ENCODE measurements around the gene ITIH3.

GRCh38 chr3:52801839-52802238, 7.2 kb downstream of the ITIH3 start:
- TF ChIP-seq CTCF (IDR thresholded peaks at IDR 0.05) (no peak), EP300 (IDR thresholded peaks at IDR 0.05) (no peak), POLR2A (IDR thresholded peaks at IDR 0.05) (no peak), POLR2AphosphoS5 (IDR thresholded peaks at IDR 0.05) (no peak)
